TTC549 (cell line): ENCODE measurements around the gene INO80E.
"Not testable (repeated sequence)": the region's sequence is repeated elsewhere in the genome, so short reads cannot be mapped to it uniquely, and the experiment has no call there.

Experiments
- FAIRE-seq: peaks from 2 replicates; lab custom pipeline; 2012; peaks lifted over from hg19 to GRCh38; lab: Jason Lieb, UNC

INO80E gene

GRCh38 chr16:30010844-30011713 is 15.0 kb downstream of the INO80E start, which contains the start of gene DOC2A:
TSS of gene DOC2A (minus strand) at chr16:30011027. CDS start at chr16:30010222, 805 bp downstream.
- FAIRE-seq = no peak

- no peak for FAIRE-seq
Observed at GRCh38 chr16:30011714-30012504, 15.9 kb downstream of the INO80E start.

GRCh38 chr16:30012598-30012997 is 16.6 kb downstream of the INO80E start:
- FAIRE-seq = not testable (repeated sequence)

GRCh38 chr16:30015450-30015849 is 19.4 kb downstream of the INO80E start:
- FAIRE-seq = not testable (repeated sequence)

- FAIRE-seq = no peak
Observed at GRCh38 chr16:30016555-30017276, 20.7 kb downstream of the INO80E start.

GRCh38 chr16:30017277-30017656 is 21.2 kb downstream of the INO80E start:
- FAIRE-seq = no peak

- FAIRE-seq = not testable (repeated sequence)
Observed at GRCh38 chr16:30017937-30018336, 21.9 kb downstream of the INO80E start.

- no peak for FAIRE-seq
Observed at GRCh38 chr16:30018731-30019158, 22.7 kb downstream of the INO80E start.

- no peak for FAIRE-seq
Observed at GRCh38 chr16:30022887-30023286, 26.8 kb downstream of the INO80E start, which contains the start of gene C16orf92. TSS of gene C16orf92 (plus strand) at chr16:30023198. CDS start at chr16:30023341, 143 bp downstream.

- FAIRE-seq = no peak
Observed at GRCh38 chr16:30023586-30023985, 27.5 kb downstream of the INO80E start.

- no peak for FAIRE-seq
Observed at GRCh38 chr16:30024451-30024850, 28.4 kb downstream of the INO80E start.

GRCh38 chr16:30025156-30025555 is 29.1 kb downstream of the INO80E start:
- no peak for FAIRE-seq

- no peak for FAIRE-seq
Observed at GRCh38 chr16:30025574-30025973, 29.5 kb downstream of the INO80E start.

- no peak for FAIRE-seq
Observed at GRCh38 chr16:30026449-30026848, 30.4 kb downstream of the INO80E start.

GRCh38 chr16:30027588-30028437 is 31.8 kb downstream of the INO80E start:
- FAIRE-seq = no peak

GRCh38 chr16:30028438-30029076 is 32.5 kb downstream of the INO80E start:
- FAIRE-seq = no peak

GRCh38 chr16:30030011-30030685 is 34.1 kb downstream of the INO80E start:
- no peak for FAIRE-seq

- no peak for FAIRE-seq
Observed at GRCh38 chr16:30030841-30031413, 34.9 kb downstream of the INO80E start, which contains the start of gene TLCD3B. TSS of gene TLCD3B (minus strand) at chr16:30031271. CDS start at chr16:30030527, 744 bp downstream.

- FAIRE-seq = no peak
Observed at GRCh38 chr16:30031477-30031918, 35.5 kb downstream of the INO80E start.
